Ishikawa (cell line): Measurements from ENCODE around the gene SREBF2.

Source experiments
- CREB1 ChIP-seq: IDR thresholded peaks from 2 replicates; pipeline ENCODE4 v1.6.1; 2012; ENCODE audit warnings: low read depth
- EP300 ChIP-seq: IDR thresholded peaks from 2 replicates; pipeline ENCODE4 v1.6.1; 2012; ENCODE audit warnings: borderline replicate concordance
- RAD21 ChIP-seq: IDR thresholded peaks from 2 replicates; pipeline ENCODE4 v1.6.1; 2012; ENCODE audit warnings: low read depth
- TAF1 ChIP-seq: IDR thresholded peaks from 2 replicates; pipeline ENCODE4 v1.6.1; 2012; ENCODE audit warnings: low read depth, mild to moderate bottlenecking
- USF1 ChIP-seq: IDR thresholded peaks from 2 replicates; pipeline ENCODE4 v1.6.1; 2012

GRCh38 chr22:41906822-41907221 lies 73.9 kb downstream of the SREBF2 start:
- TF ChIP-seq RAD21, result no peak
- TF ChIP-seq EP300, result no peak
- TF ChIP-seq USF1, result no peak
- no peak for TF ChIP-seq CREB1
- TF ChIP-seq TAF1, result no peak
